H1 (cell line): ENCODE data around the gene GNAI1. TPM values are rescaled to one million over a fixed set of nuclear protein-coding genes. Genes with fewer than 3 reads are reported as not detected.

Source experiments
- CTCF ChIA-PET: fragments of 300-600 bp; sonication (Branson Sonifier 250); formaldehyde crosslinking; loops from one replicate; lab custom pipeline; 2021; ENCODE audit not compliant: partially characterized antibody; lab: Charles Lee
- POLR2A ChIA-PET: fragments of 300-600 bp; sonication (Branson Sonifier 250); formaldehyde crosslinking; loops from one replicate; lab custom pipeline; 2021; ENCODE audit warnings: inconsistent platforms; ENCODE audit not compliant: partially characterized antibody; lab: Charles Lee
- DNase-seq, 2 experiments: peaks; one replicate each; pipeline versions ENCODE4 v3.0.0 to v3.0.0-alpha.2; 2010 to 2022; ENCODE audit warnings: low spot score in 2 of 2, low read depth in 1 of 2, mixed read lengths in 1 of 2
- FAIRE-seq: peaks from 2 replicates; lab custom pipeline; 2011; peaks lifted over from hg19 to GRCh38; lab: Jason Lieb, UNC
- H2AFZ ChIP-seq: 2 replicates; pipeline ENCODE4 v1.8.1; 2012; ENCODE audit warnings: low read length, inconsistent platforms
- H2AK5ac ChIP-seq: 2 replicates; pipeline ENCODE4 v1.6.1; 2013; ENCODE audit warnings: low read depth, low read length
- H2BK120ac ChIP-seq: replicated peaks from 2 replicates; pipeline ENCODE3; 2013; ENCODE audit warnings: low read depth, low read length, inconsistent platforms
- H2BK12ac ChIP-seq: 2 replicates; pipeline ENCODE4 v1.6.1; 2013; ENCODE audit warnings: low read depth, low read length
- H2BK15ac ChIP-seq: 2 replicates; pipeline ENCODE4 v1.6.1; 2013; ENCODE audit warnings: low read length
- H2BK20ac ChIP-seq: 2 replicates; pipeline ENCODE4 v1.6.1; 2013; ENCODE audit warnings: low read length
- H2BK5ac ChIP-seq: 2 replicates; pipeline ENCODE4 v1.6.1; 2013; ENCODE audit warnings: low read depth, low read length
- H3K14ac ChIP-seq: 2 replicates; pipeline ENCODE4 v1.6.1; 2013; ENCODE audit warnings: inconsistent platforms; ENCODE audit not compliant: insufficient read length
- H3K18ac ChIP-seq: 2 replicates; pipeline ENCODE4 v1.6.1; 2013; ENCODE audit warnings: low read length; ENCODE audit errors: extremely low read depth
- H3K23ac ChIP-seq: 2 replicates; pipeline ENCODE4 v1.6.1; 2013; ENCODE audit warnings: inconsistent platforms; ENCODE audit not compliant: insufficient read length
- H3K23me2 ChIP-seq: 2 replicates; pipeline ENCODE4 v1.6.1; 2013; ENCODE audit warnings: low read depth, low read length
- H3K27ac ChIP-seq: 2 replicates; pipeline ENCODE4 v1.6.1; 2011; ENCODE audit warnings: low read depth, low read length, inconsistent platforms
- H3K27me3 ChIP-seq, 4 experiments: replicated peaks in 1 of 4; 1 replicate in 1 of 4; 2 replicates in 3 of 4; pipeline versions ENCODE4 v1.6.1 to v1.8.1; 2011 to 2013; ENCODE audit warnings: low read length in 3 of 4, mild to moderate bottlenecking in 3 of 4, inconsistent platforms in 2 of 4, mixed read lengths in 2 of 4, moderate library complexity in 1 of 4; ENCODE audit not compliant: control insufficient read depth in 3 of 4, insufficient read depth in 3 of 4; ENCODE audit errors: extremely low read depth in 1 of 4
- H3K36me3 ChIP-seq, 4 experiments: 2 replicates each; pipeline versions ENCODE4 v1.6.1 to v1.8.1; 2011 to 2013; ENCODE audit warnings: mild to moderate bottlenecking in 4 of 4, low read length in 3 of 4, moderate library complexity in 2 of 4, control low read depth in 1 of 4, inconsistent platforms in 1 of 4; ENCODE audit not compliant: insufficient read depth in 4 of 4, control insufficient read depth in 2 of 4
- H3K4ac ChIP-seq: replicated peaks from 2 replicates; pipeline ENCODE3; 2013; ENCODE audit warnings: low read length, low read depth, mixed read lengths, inconsistent platforms; ENCODE audit not compliant: insufficient read length
- H3K4me1 ChIP-seq, 4 experiments: replicated peaks in 1 of 4; 1 replicate in 1 of 4; 2 replicates in 3 of 4; pipeline versions ENCODE4 v1.6.1 to v1.8.1; 2011 to 2013; ENCODE audit warnings: low read length in 3 of 4, inconsistent platforms in 2 of 4, mixed read lengths in 1 of 4; ENCODE audit not compliant: insufficient read depth in 4 of 4, control insufficient read depth in 3 of 4
- H3K4me2 ChIP-seq, 2 experiments: 2 replicates each; pipeline versions ENCODE4 v1.6.1 to v1.8.1; 2011 to 2013; ENCODE audit warnings: low read depth in 2 of 2, low read length in 2 of 2, control low read depth in 1 of 2, inconsistent platforms in 1 of 2, mild to moderate bottlenecking in 1 of 2; ENCODE audit not compliant: insufficient read depth in 1 of 2
- H3K4me3 ChIP-seq, 4 experiments: fragments of 200-600, 300-600 bp in 1 of 4; sonication (generic), shearing (Covaris generic), sonication (Bioruptor Twin) in 1 of 4; 2 replicates each; pipeline versions ENCODE4 v1.5.1 to v1.8.1; 2011 to 2016; ENCODE audit warnings: low read length in 4 of 4, low read depth in 3 of 4, control low read depth in 2 of 4, inconsistent platforms in 2 of 4, mild to moderate bottlenecking in 2 of 4, mixed read lengths in 1 of 4, moderate library complexity in 1 of 4; ENCODE audit not compliant: insufficient read depth in 2 of 4; ENCODE audit errors: extremely low read depth in 1 of 4
- H3K56ac ChIP-seq: replicated peaks from 2 replicates; pipeline ENCODE3; 2013; ENCODE audit warnings: low read depth, mild to moderate bottlenecking, mixed read lengths, low read length, inconsistent platforms; ENCODE audit not compliant: insufficient read length
- H3K79me1 ChIP-seq: 2 replicates; pipeline ENCODE4 v1.6.1; 2013; ENCODE audit warnings: low read depth, low read length, control low read depth
- H3K79me2 ChIP-seq, 2 experiments: 2 replicates each; pipeline versions ENCODE4 v1.6.1 to v1.8.1; 2012 to 2013; ENCODE audit warnings: low read length in 2 of 2, mild to moderate bottlenecking in 2 of 2, inconsistent platforms in 1 of 2; ENCODE audit not compliant: insufficient read depth in 2 of 2, control insufficient read depth in 1 of 2
- H3K9ac ChIP-seq, 4 experiments: replicated peaks in 1 of 4; 1 replicate in 1 of 4; 2 replicates in 3 of 4; pipeline versions ENCODE4 v1.6.1 to v1.8.1; 2011 to 2013; ENCODE audit warnings: low read depth in 3 of 4, low read length in 3 of 4, control low read depth in 2 of 4, mild to moderate bottlenecking in 2 of 4, moderate library complexity in 2 of 4, inconsistent platforms in 1 of 4; ENCODE audit errors: extremely low read depth in 1 of 4
- H3K9me3 ChIP-seq, 2 experiments: 2 replicates each; pipeline versions ENCODE4 v1.6.1 to v1.8.1; 2012 to 2013; ENCODE audit warnings: mild to moderate bottlenecking in 2 of 2, moderate library complexity in 2 of 2, control low read depth in 1 of 2, inconsistent platforms in 1 of 2, low read depth in 1 of 2, low read length in 1 of 2, mixed read lengths in 1 of 2; ENCODE audit not compliant: insufficient read depth in 2 of 2
- H4K20me1 ChIP-seq, 2 experiments: replicated peaks in 1 of 2; 2 replicates each; pipeline versions ENCODE3 to v1.8.1; 2011 to 2013; ENCODE audit warnings: inconsistent platforms in 2 of 2, low read length in 2 of 2, mild to moderate bottlenecking in 1 of 2; ENCODE audit not compliant: insufficient read depth in 2 of 2, control insufficient read depth in 1 of 2
- H4K5ac ChIP-seq: 2 replicates; pipeline ENCODE4 v1.6.1; 2013; ENCODE audit warnings: low read length, low read depth, mixed read lengths, inconsistent platforms; ENCODE audit not compliant: insufficient read length
- H4K8ac ChIP-seq: 2 replicates; pipeline ENCODE4 v1.8.0; 2013; ENCODE audit warnings: mild to moderate bottlenecking, moderate library complexity, low read length, inconsistent platforms; ENCODE audit not compliant: insufficient read depth; ENCODE audit errors: extremely low read depth
- H4K91ac ChIP-seq: replicated peaks from 2 replicates; pipeline ENCODE3; 2013; ENCODE audit warnings: low read length, mixed read lengths, inconsistent platforms; ENCODE audit not compliant: insufficient read length
- CREB1 ChIP-seq: IDR thresholded peaks from 2 replicates; pipeline ENCODE4 v1.6.1; 2012; ENCODE audit warnings: inconsistent platforms
- JUN ChIP-seq: IDR thresholded peaks from 2 replicates; pipeline ENCODE4 v1.6.1; 2011; ENCODE audit warnings: low read depth, mild to moderate bottlenecking, improper control_type of control experiment, low read length
- SP1 ChIP-seq: IDR thresholded peaks from 2 replicates; pipeline ENCODE4 v1.6.1; 2011; ENCODE audit warnings: low read depth, low read length
- WGBS, 2 experiments: shearing (Covaris generic) in 1 of 2; methylation state at CpG; one replicate each; pipeline versions ENCODE4 v1.1.6 to v1.1.7; 2013 to 2015; ENCODE audit warnings: low lambda C conversion rate in 2 of 2, mixed read lengths in 2 of 2, inconsistent platforms in 1 of 2, low coverage in 1 of 2, missing lambda C conversion rate in 1 of 2; ENCODE audit not compliant: insufficient replicate concordance in 2 of 2, insufficient coverage in 1 of 2, insufficient read length in 1 of 2; ENCODE audit errors: extremely low coverage in 1 of 2, missing lambda C conversion rate in 1 of 2; 5-methylcytosine and 5-hydroxymethylcytosine counted together
- polyA plus RNA-seq, 7 experiments: library from polyadenylated mRNA; depleted of rRNA in 3 of 7; stranded (reverse) in 5 of 7; unstranded in 2 of 7; fragments of >200 nt in 5 of 7; fragments of 200-250 nt in 2 of 7; gene quantifications; 1 replicate in 5 of 7; 2 replicates in 1 of 7; 4 replicates in 1 of 7; pipeline versions ENCODE4 v1.2.1 to v1.2.3, GENCODE V29; 2011 to 2013; ENCODE audit warnings: missing spikeins in 2 of 7, mixed read lengths in 2 of 7
- total RNA-seq: library from RNA; stranded (reverse); fragmentation: NEBNext Ultra II Directional; extraction: Animal tissue kit (Norgen Biotek cat#: 25700); gene quantifications from 2 replicates; pipeline ENCODE4 v1.2.1, GENCODE V29; 2021

Gene GNAI1
- total and polyA plus RNA-seq, 2 of the 8 experiments (the other 6 are each of a cell fraction or from before 2014, with no cell fraction given): 8.0 to 29.5 TPM

DNA sequence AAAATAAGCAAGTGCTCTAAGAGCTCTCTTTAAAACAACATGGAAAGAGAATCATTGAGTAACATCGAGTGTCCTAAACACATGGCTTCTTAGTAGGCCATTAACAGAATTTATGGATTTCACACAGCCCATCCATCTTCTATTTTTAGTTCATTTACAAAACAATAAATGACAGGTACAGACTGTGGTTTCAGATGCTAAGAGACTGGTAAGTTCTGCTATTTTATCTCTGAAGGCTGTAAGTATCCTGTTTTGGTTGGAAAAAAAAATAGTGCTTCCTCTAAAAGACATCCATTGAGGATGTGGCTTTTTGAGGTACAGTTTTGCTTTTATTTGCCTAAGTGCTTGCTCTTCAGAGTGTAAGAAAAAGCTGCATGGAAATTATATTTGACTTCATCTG is 27.4 kb upstream of the GNAI1 start:
- no peaks in the 10 kb centered on the region for H3K79me2 ChIP-seq
- no peak overlapping the region for H3K4me3 ChIP-seq
- no peak overlapping the region for H3K18ac ChIP-seq
- no peak overlapping the region for H3K4me2 ChIP-seq
- H4K5ac ChIP-seq: no peak overlapping the region
- no peak overlapping the region for H2BK5ac ChIP-seq
- H3K14ac ChIP-seq: no peak overlapping the region
- H3K27me3 ChIP-seq: no peaks in the 10 kb centered on the region
- peaks cover 0 to 4% (median 0%) of the 10 kb centered on the region in 4 experiments; a peak in 2 of 7 replicates for H3K4me1 ChIP-seq
- no peak overlapping the region for H4K8ac ChIP-seq
- no peak overlapping the region for H2AFZ ChIP-seq
- H3K79me1 ChIP-seq: no peaks in the 10 kb centered on the region
- WGBS, 2 experiments: 94% methylated on average over 1 of the region's 1 CpG; no CpG with 5 or more reads in 1 of the 2 experiments
- no peak overlapping the region for H2BK12ac ChIP-seq
- POLR2A ChIA-PET: no interaction called here
- no peaks in the 10 kb centered on the region for H3K36me3 ChIP-seq
- no peaks in the 10 kb centered on the region for H4K20me1 ChIP-seq
- no peaks in the 10 kb centered on the region for H3K9me3 ChIP-seq
- no peak overlapping the region for H2AK5ac ChIP-seq
- H3K23me2 ChIP-seq: no peaks in the 10 kb centered on the region; the same call in 1 of the 2 replicates
- no peak overlapping the region for H2BK15ac ChIP-seq
- H2BK120ac ChIP-seq: no peak overlapping the region
- DNase-seq: no peak
- no peak overlapping the region for H4K91ac ChIP-seq
- TF ChIP-seq CREB1: no peak
- TF ChIP-seq JUN: no peak
- no peak for TF ChIP-seq SP1
- TF ChIP-seq, all 59 proteins: peak for 0
- H3K56ac ChIP-seq: no peak overlapping the region
- H3K4ac ChIP-seq: no peak overlapping the region
- H2BK20ac ChIP-seq: no peak overlapping the region
- no peak for FAIRE-seq
- CTCF ChIA-PET: interaction anchor here (1.0 to 4.5 kb wide), 4 partner anchors 8 to 47 kb away, joined by 3 to 17 read pairs (median 4); no protein-coding TSS in a partner anchor
- H3K9ac ChIP-seq: no peak overlapping the region
- H3K27ac ChIP-seq: no peak overlapping the region
- no peak overlapping the region for H3K23ac ChIP-seq
